HCT116 (cell line): ENCODE measurements around the gene MRPS23. TPM values are rescaled to one million over a fixed set of nuclear protein-coding genes. Genes with fewer than 3 reads are reported as not detected.

Experiments
- ATAC-seq: fragments of 200-7000 bp; cut with Tn5 transposase; 2 replicates; pipeline ENCODE4 v1.9.1; 2020; ENCODE audit warnings: mild to moderate bottlenecking, moderate library complexity
- BruUV-seq: library from RNA; stranded (reverse); fragments of 400-500 nt; replicated peaks from 2 replicates; lab custom pipeline; 2021; lab: Mats Ljungman, UMichigan
- CTCF ChIA-PET: fragments of 300-600 bp; sonication (Branson Sonifier 250); formaldehyde crosslinking; loops from one replicate; lab custom pipeline; 2021; ENCODE audit warnings: antibody characterized with exemption; lab: Charles Lee
- POLR2A ChIA-PET: fragments of 300-600, 350-600 bp; sonication (Branson Sonifier 250); formaldehyde crosslinking; loops from one replicate; lab custom pipeline; 2021; ENCODE audit warnings: antibody characterized with exemption; lab: Charles Lee
- RAD21 ChIA-PET, 2 experiments: fragments of 300-600 bp; sonication (Branson Sonifier 250); formaldehyde crosslinking; loops; one replicate each; lab custom pipeline; 2023; ENCODE audit warnings: low total read pairs in 2 of 2; ENCODE audit not compliant: uncharacterized antibody in 2 of 2, unreplicated experiment in 2 of 2, low non-redundant PET in 1 of 2; lab: Charles Lee
- DNase-seq: peaks from one replicate; pipeline ENCODE4 v3.0.0-alpha.2; 2010; ENCODE audit warnings: low read depth, low spot score
- H2AFZ ChIP-seq: fragments of 200-600 bp; shearing (Covaris generic), sonication (generic); 2 replicates; pipeline ENCODE4 v1.6.1; 2017; ENCODE audit warnings: low read depth, mixed run types, mixed read lengths, antibody characterized with exemption, low read length; ENCODE audit not compliant: poor library complexity, severe bottlenecking
- H3K27ac ChIP-seq: 2 replicates; pipeline ENCODE4 v1.5.1; 2012; ENCODE audit warnings: low read depth, low read length
- H3K27me3 ChIP-seq: fragments of 200-600 bp; sonication (generic); 2 replicates; pipeline ENCODE4 v1.6.1; 2016; ENCODE audit warnings: mixed run types, low read length, mixed read lengths; ENCODE audit not compliant: insufficient read depth
- H3K36me3 ChIP-seq, 2 experiments: fragments of 200-500 bp in 1 of 2; fragments of 200-600 bp in 1 of 2; sonication (Bioruptor generic) in 1 of 2; sonication (generic) in 1 of 2; 2 replicates each; pipeline versions ENCODE4 v1.5.1 to v1.6.1; 2014 to 2016; ENCODE audit warnings: low read length in 2 of 2, inconsistent platforms in 1 of 2, mixed read lengths in 1 of 2, mixed run types in 1 of 2; ENCODE audit not compliant: insufficient read depth in 2 of 2, control insufficient read depth in 1 of 2
- H3K4me1 ChIP-seq, 2 experiments: fragments of 200-600 bp in 1 of 2; sonication (generic) in 1 of 2; 2 replicates each; pipeline versions ENCODE4 v1.5.1 to v1.6.1; 2012 to 2017; ENCODE audit warnings: low read length in 2 of 2, inconsistent platforms in 1 of 2, mild to moderate bottlenecking in 1 of 2, mixed read lengths in 1 of 2, mixed run types in 1 of 2, moderate library complexity in 1 of 2; ENCODE audit not compliant: insufficient read depth in 2 of 2, control insufficient read depth in 1 of 2
- H3K4me2 ChIP-seq: fragments of 200-600 bp; sonication (generic); 2 replicates; pipeline ENCODE4 v1.6.1; 2017; ENCODE audit warnings: mixed run types, low read length, mixed read lengths
- H3K4me3 ChIP-seq, 2 experiments: fragments of 200-600 bp in 1 of 2; sonication (generic) in 1 of 2; replicated peaks in 1 of 2; 2 replicates each; pipeline ENCODE4 v1.5.1; 2011 to 2016; ENCODE audit warnings: low read length in 2 of 2, control low read depth in 1 of 2, low read depth in 1 of 2, mild to moderate bottlenecking in 1 of 2, mixed read lengths in 1 of 2, mixed run types in 1 of 2
- H3K79me2 ChIP-seq: fragments of 200-600 bp; sonication (generic); 2 replicates; pipeline ENCODE4 v1.6.1; 2017; ENCODE audit warnings: mild to moderate bottlenecking, mixed run types, low read length, moderate library complexity, mixed read lengths; ENCODE audit not compliant: insufficient read depth
- H3K9ac ChIP-seq: fragments of 200-600 bp; sonication (generic); 2 replicates; pipeline ENCODE4 v1.6.1; 2016; ENCODE audit warnings: low read length, mixed read lengths
- H3K9me2 ChIP-seq: fragments of 200-600 bp; sonication (generic), shearing (Covaris generic); 2 replicates; pipeline ENCODE4 v1.6.1; 2017; ENCODE audit warnings: mixed run types, mild to moderate bottlenecking, moderate library complexity; ENCODE audit not compliant: insufficient read depth
- H3K9me3 ChIP-seq, 2 experiments: fragments of 200-500 bp in 1 of 2; fragments of 200-600 bp in 1 of 2; sonication (Bioruptor generic) in 1 of 2; sonication (generic) in 1 of 2; 2 replicates each; pipeline ENCODE4 v1.6.1; 2014 to 2017; ENCODE audit warnings: low read length in 2 of 2, mixed read lengths in 2 of 2, inconsistent platforms in 1 of 2, low read depth in 1 of 2, mild to moderate bottlenecking in 1 of 2, mixed run types in 1 of 2, moderate library complexity in 1 of 2; ENCODE audit not compliant: control insufficient read depth in 1 of 2, insufficient read depth in 1 of 2
- H4K20me1 ChIP-seq: fragments of 200-600 bp; sonication (generic), shearing (Covaris generic); 2 replicates; pipeline ENCODE4 v1.6.1; 2017; ENCODE audit warnings: mixed run types, mild to moderate bottlenecking, moderate library complexity; ENCODE audit not compliant: insufficient read depth
- CBX3 ChIP-seq: IDR thresholded peaks from 2 replicates; pipeline ENCODE4 v1.6.1; 2012; ENCODE audit warnings: low read depth
- POLR2A ChIP-seq: IDR thresholded peaks from 2 replicates; pipeline ENCODE4 v1.7.0; 2011; ENCODE audit warnings: borderline replicate concordance; ENCODE audit not compliant: insufficient read depth, insufficient read length; ENCODE audit errors: extremely low read depth
- POLR2AphosphoS5 ChIP-seq: IDR thresholded peaks from 2 replicates; pipeline ENCODE4 v1.6.1; 2011; ENCODE audit warnings: mild to moderate bottlenecking, low read depth, low read length, moderate library complexity
- RAD21 ChIP-seq: IDR thresholded peaks from 2 replicates; pipeline ENCODE4 v1.6.1; 2012; ENCODE audit warnings: low read depth, mild to moderate bottlenecking
- SRF ChIP-seq: IDR thresholded peaks from 2 replicates; pipeline ENCODE4 v1.6.1; 2012; ENCODE audit warnings: low read depth
- TCF7L2 ChIP-seq: IDR thresholded peaks from 2 replicates; pipeline ENCODE4 v1.7.0; 2011; ENCODE audit warnings: borderline replicate concordance, inconsistent platforms; ENCODE audit not compliant: insufficient read depth, insufficient read length; ENCODE audit errors: extremely low read depth
- YY1 ChIP-seq: IDR thresholded peaks from 2 replicates; pipeline ENCODE4 v1.6.1; 2011; ENCODE audit warnings: low read length, low read depth, moderate library complexity, mild to moderate bottlenecking; ENCODE audit not compliant: insufficient replicate concordance; ENCODE audit errors: extremely low read depth
- ZBTB33 ChIP-seq: IDR thresholded peaks from 2 replicates; pipeline ENCODE4 v1.6.1; 2011; ENCODE audit warnings: mild to moderate bottlenecking, low read length, moderate library complexity; ENCODE audit not compliant: insufficient replicate concordance; ENCODE audit errors: extremely low read depth
- ZFX ChIP-seq: fragments of 450-650 bp; IDR thresholded peaks from 2 replicates; pipeline ENCODE4 v1.6.1; 2017
- intact Hi-C: fragments of 100-400 bp; cut with micrococcal nuclease; formaldehyde crosslinking; loops from 2 replicates; pipeline ENCODE4 v1.10.0; 2022
- total RNA-seq: library from RNA; stranded (reverse); gene quantifications from one replicate; pipeline ENCODE4 v1.2.1, GENCODE V29; 2021; ENCODE audit not compliant: unreplicated experiment

MRPS23 gene
- total RNA-seq, 1 experiment from 2014 or later, result 109 TPM

DNA sequence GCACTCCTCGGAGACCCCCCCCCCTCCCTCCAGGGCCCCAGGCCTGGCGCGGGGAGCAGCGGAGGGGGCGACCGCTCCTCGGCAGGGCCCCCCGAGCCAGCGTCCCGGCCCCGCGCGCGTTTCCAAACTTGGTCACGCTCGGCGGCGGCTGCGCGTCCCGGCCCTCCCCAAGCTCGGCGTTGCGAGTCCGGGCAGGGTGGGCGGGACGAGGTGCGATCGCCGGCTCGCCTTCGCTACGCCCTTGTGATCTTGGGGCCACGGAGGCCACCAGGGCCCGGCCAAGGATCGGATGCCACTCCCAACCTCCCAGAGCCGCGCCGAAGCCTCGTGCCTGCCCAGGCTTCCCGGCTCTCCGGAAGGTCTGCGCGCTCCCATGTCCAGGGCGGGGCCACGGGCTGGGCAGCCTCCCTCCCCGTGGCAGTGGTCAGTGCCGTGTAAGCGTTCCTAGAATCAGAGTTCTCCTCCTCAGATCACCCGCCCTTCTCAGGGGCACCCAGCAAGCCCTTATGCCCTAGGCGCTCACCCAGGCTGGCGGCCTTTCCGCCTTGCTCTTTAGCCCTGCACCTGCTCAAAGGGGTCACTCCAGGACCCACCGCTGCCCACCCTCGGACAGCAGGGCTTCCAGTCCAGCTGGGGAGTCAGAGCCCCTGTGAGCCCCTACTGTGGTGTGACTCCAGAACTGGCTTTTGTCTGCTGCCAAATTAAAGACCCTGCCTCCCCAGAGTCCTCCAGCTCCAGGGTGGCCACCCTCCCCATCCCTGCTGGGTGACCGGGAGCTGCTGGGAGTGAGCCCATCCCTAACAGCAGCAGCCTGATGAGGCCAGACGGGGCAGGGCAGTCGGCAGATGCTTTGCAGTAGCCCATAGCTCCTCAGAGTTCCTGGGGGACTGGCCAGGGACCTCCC is 12.2 kb upstream of the MRPS23 start:
- Histone ChIP-seq H3K79me2 (no peaks in the 10 kb centered on the region), H3K9ac (peak overlapping the region; percentile 59), H3K27me3 (no peaks in the 10 kb centered on the region), H3K4me1 (peaks cover 57 to 88% of the 10 kb centered on the region in 2 experiments), H3K9me2 (no peaks in the 10 kb centered on the region), H2AFZ (no peak overlapping the region), H3K4me3 (peak overlapping the region; percentile 38 to 51), H4K20me1 (no peaks in the 10 kb centered on the region), H3K9me3 (no peaks in the 10 kb centered on the region), H3K4me2 (peak overlapping the region; percentile 86), H3K36me3 (peaks cover 0 to 8% of the 10 kb centered on the region in 2 experiments; a peak in 1 of 4 replicates), H3K27ac (peak overlapping the region; percentile 79)
- TF ChIP-seq SRF, result no peak
- TF ChIP-seq ZFX, result peak; percentile 45; the same call in 1 of the 2 replicates
- peak; percentile 12 for TF ChIP-seq POLR2A
- TF ChIP-seq ZBTB33, result no peak
- no peak for TF ChIP-seq CBX3
- TF ChIP-seq POLR2AphosphoS5, result peak; percentile 72
- TF ChIP-seq TCF7L2, result peak; percentile 20
- no peak for TF ChIP-seq YY1
- no peak for TF ChIP-seq RAD21
- no peak for DNase-seq
- peak; percentile 40 for ATAC-seq
- POLR2A ChIA-PET, result interaction anchor here (0.6 to 4.2 kb wide), 8 partner anchors 8 to 573 kb away, joined by 3 to 53 read pairs (median 8); partner anchors contain the start of genes MRPS23, SRSF1 and VEZF1
- CTCF ChIA-PET, result interaction anchor here (1.3 to 12.4 kb wide), 2 partner anchors 90 to 133 kb away, joined by 4 to 288 read pairs; partner anchors contain the start of gene VEZF1
- BruUV-seq, result no TSS peak
- RAD21 ChIA-PET, result interaction anchor here (0.6 to 2.3 kb wide), 9 partner anchors 18 to 137 kb away, joined by 3 to 18 read pairs (median 4); partner anchors contain the start of gene VEZF1 (in 1 of the 2)
- intact Hi-C loops, result no loop called here
